NT2/D1 (cell line): ENCODE measurements around the gene NR3C2.

Experiments used
- SUZ12 ChIP-seq: IDR thresholded peaks from 2 replicates; pipeline ENCODE4 v1.6.1; 2011; ENCODE audit not compliant: insufficient read length, insufficient read depth; ENCODE audit errors: extremely low read depth
- YY1 ChIP-seq: IDR thresholded peaks from 2 replicates; pipeline ENCODE4 v1.6.1; 2011; ENCODE audit not compliant: insufficient read length, insufficient read depth
- ZNF274 ChIP-seq: IDR thresholded peaks from 2 replicates; pipeline ENCODE4 v1.6.1; 2011; ENCODE audit warnings: mild to moderate bottlenecking, low read depth, low read length

GRCh38 chr4:148226341-148226740 is 215.9 kb downstream of the NR3C2 start:
- no peak for TF ChIP-seq SUZ12
- no peak for TF ChIP-seq YY1
- no peak for TF ChIP-seq ZNF274
